Stomach (tissue), 9 donors: Measurements from ENCODE around the gene NTM. TPM values are rescaled to one million over a fixed set of nuclear protein-coding genes. Genes with fewer than 3 reads are reported as not detected.

Experiments
- DNase-seq, 2 donors: peaks; one replicate each; pipeline versions ENCODE4 v3.0.0 to v3.0.0-alpha.2; 2013 to 2019
- H3K27ac ChIP-seq, 5 donors: fragments of 200-600 bp in 4 of 5; sonication (generic) in 4 of 5; one replicate each; pipeline ENCODE4 v1.5.1; 2013 to 2019; ENCODE audit warnings: mild to moderate bottlenecking in 1 of 5, moderate library complexity in 1 of 5
- H3K27me3 ChIP-seq, 3 donors: fragments of 200-600 bp; sonication (generic); one replicate each; pipeline ENCODE4 v1.5.1; 2017 to 2019; ENCODE audit warnings: mixed run types in 1 of 3
- H3K36me3 ChIP-seq, 4 donors: fragments of 200-600 bp; sonication (generic); 1 replicate in 3 of 4; 2 replicates in 1 of 4; pipeline ENCODE4 v1.5.1; 2016 to 2019
- H3K4me1 ChIP-seq, 4 donors: fragments of 200-600 bp; sonication (generic); one replicate each; pipeline ENCODE4 v1.5.1; 2016 to 2019
- H3K4me3 ChIP-seq, 4 donors: fragments of 200-600 bp; sonication (generic) in 3 of 4; one replicate each; pipeline ENCODE4 v1.5.1; 2016 to 2019; ENCODE audit warnings: mild to moderate bottlenecking in 1 of 4
- H3K9me3 ChIP-seq, 4 donors: fragments of 200-600 bp; sonication (generic); one replicate each; pipeline ENCODE4 v1.5.1; 2016 to 2019
- EP300 ChIP-seq: sonication (generic); formaldehyde crosslinking; IDR thresholded peaks from one replicate; pipeline ENCODE4 v1.6.1; 2017; ENCODE audit warnings: antibody characterized with exemption
- POLR2A ChIP-seq, 4 donors: fragments of 450-650 bp; IDR thresholded peaks; one replicate each; pipeline ENCODE4 v1.6.1; 2016; ENCODE audit warnings: antibody characterized with exemption in 4 of 4, control low read depth in 2 of 4, mild to moderate bottlenecking in 1 of 4, moderate library complexity in 1 of 4
- POLR2AphosphoS5 ChIP-seq, 3 donors: sonication (generic); formaldehyde crosslinking; IDR thresholded peaks; one replicate each; pipeline ENCODE4 v1.6.1; 2016; ENCODE audit warnings: antibody characterized with exemption in 3 of 3
- WGBS, 5 donors: extraction: QIAGEN DNeasy Blood & Tissue Kit in 3 of 5; methylation state at CpG; one replicate each; pipeline versions ENCODE4 v1.1.5 to v1.1.7; 2013 to 2018; 5-methylcytosine and 5-hydroxymethylcytosine counted together
- intact Hi-C: fragments of 100-400 bp; cut with DNase I; formaldehyde crosslinking; loops from one replicate; pipeline ENCODE4 v1.15.1; 2023; ENCODE audit warnings: low total_unique reads
- polyA plus RNA-seq, 3 donors: library from polyadenylated mRNA; stranded (reverse); fragments of 200-250 nt; gene quantifications; one replicate each; pipeline ENCODE4 v1.2.3, GENCODE V29; 2013
- total RNA-seq, 5 donors: library from RNA; depleted of rRNA; stranded (reverse); fragments of >200 nt; gene quantifications; one replicate each; pipeline versions ENCODE4 v1.1.0 to v1.2.3, GENCODE V29; 2014 to 2016
- TF ChIP-seq, protein P1 (sequence below), 7 experiments: fragments of 450-650 bp in 4 of 7; fragments of 200-600 bp in 3 of 7; sonication (generic) in 3 of 7; IDR thresholded peaks; one replicate each; pipeline ENCODE4 v1.5.1; 2016 to 2019; ENCODE audit warnings: antibody characterized with exemption in 7 of 7, control low read depth in 2 of 7, mild to moderate bottlenecking in 1 of 7
- donor health status: healthy with polysubstance abuse.
- donor health status: Bipolar disorder and iron deficiency.
- donor health status: healthy.

Gene NTM
- total and polyA plus RNA-seq, 8 donors: 0.50 to 8.4 (median 1.3) TPM; not detected in 3

DNA sequence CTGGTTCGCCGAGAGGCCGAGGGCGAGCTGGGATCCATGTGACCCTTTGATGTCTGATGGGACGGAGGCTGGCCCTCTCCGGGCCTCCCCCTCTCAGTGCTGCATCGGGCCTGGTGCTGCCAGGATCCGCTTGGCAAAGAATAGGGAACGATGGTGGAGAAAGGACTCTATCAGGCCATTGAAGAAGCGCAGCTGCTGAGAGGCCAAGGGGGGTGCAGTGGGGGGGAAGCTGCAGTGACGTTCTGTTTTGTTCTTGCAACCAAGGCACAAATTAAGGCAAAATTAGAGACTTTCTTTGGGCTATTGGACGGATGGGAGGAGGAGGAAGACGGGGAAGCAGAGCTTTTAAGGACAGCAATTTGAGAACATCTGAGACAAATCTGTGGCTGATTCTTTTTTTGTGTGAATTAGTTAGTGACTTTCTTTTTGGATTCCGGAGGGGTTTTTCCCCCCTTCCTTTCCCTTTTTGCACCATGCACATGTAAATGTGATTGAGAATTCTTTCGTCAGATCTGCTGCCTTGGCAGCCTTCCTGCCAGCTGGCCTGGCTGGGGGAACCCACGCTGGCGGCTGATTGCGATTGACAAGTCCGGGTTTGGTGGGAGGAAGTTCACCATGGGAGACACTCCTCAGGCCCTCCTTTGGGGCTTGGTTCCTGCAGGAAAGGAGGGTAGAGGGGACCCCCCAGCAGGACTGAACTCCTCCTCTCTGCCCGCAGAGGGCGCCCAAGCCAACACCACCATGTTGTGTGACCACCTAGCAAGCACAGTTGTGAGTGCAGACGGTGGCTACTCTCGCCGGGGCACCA is 214.6 kb downstream of the NTM start:
- intact Hi-C loops: no loop called here
- WGBS, 5 donors: 53 to 68% (median 62%) methylated on average over 20 to 24 of the region's 24 CpGs
- Histone ChIP-seq H3K9me3 (peaks cover 0 to 18% (median 10%) of the 10 kb centered on the region in 4 donors), H3K4me1 (no peaks in the 10 kb centered on the region), H3K27ac (no peak overlapping the region), H3K27me3 (peaks cover 0 to 14% (median 0%) of the 10 kb centered on the region in 3 donors), H3K4me3 (no peak overlapping the region), H3K36me3 (no peaks in the 10 kb centered on the region)
- DNase-seq: peak in 1 of 2 donors; percentile 32
- TF ChIP-seq POLR2AphosphoS5 (IDR thresholded peaks at IDR 0.05): no peak
- TF ChIP-seq, protein P1, sequence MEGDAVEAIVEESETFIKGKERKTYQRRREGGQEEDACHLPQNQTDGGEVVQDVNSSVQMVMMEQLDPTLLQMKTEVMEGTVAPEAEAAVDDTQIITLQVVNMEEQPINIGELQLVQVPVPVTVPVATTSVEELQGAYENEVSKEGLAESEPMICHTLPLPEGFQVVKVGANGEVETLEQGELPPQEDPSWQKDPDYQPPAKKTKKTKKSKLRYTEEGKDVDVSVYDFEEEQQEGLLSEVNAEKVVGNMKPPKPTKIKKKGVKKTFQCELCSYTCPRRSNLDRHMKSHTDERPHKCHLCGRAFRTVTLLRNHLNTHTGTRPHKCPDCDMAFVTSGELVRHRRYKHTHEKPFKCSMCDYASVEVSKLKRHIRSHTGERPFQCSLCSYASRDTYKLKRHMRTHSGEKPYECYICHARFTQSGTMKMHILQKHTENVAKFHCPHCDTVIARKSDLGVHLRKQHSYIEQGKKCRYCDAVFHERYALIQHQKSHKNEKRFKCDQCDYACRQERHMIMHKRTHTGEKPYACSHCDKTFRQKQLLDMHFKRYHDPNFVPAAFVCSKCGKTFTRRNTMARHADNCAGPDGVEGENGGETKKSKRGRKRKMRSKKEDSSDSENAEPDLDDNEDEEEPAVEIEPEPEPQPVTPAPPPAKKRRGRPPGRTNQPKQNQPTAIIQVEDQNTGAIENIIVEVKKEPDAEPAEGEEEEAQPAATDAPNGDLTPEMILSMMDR (IDR thresholded peaks at IDR 0.05): no peak
- no peak for TF ChIP-seq EP300
- TF ChIP-seq POLR2A (IDR thresholded peaks at IDR 0.05): no peak

DNA sequence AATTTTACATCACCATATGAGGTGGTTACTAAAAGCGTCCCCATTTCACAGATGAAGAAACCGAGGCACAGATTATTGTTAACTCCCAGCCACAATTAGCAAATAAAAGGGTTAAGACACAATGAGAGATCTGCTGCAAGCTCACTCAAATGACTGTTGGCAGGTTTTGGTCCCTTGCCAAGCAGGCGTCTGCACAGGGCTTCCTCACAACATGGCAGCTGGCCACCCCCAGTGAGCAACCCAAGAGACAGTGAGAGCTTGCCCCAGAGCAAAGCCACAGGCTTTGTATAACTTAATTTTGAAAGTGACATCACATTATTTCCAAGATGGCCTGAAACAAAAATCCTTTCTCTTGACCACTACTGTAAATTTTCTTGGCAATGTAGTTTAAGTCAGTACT is 217.6 kb downstream of the NTM start:
- intact Hi-C loops: no loop called here
- TF ChIP-seq POLR2A (IDR thresholded peaks at IDR 0.05) (no peak), POLR2AphosphoS5 (IDR thresholded peaks at IDR 0.05) (no peak), EP300 (no peak)
- TF ChIP-seq, protein P1 (IDR thresholded peaks at IDR 0.05): no peak
- Histone ChIP-seq H3K27ac (no peak overlapping the region), H3K4me1 (no peaks in the 10 kb centered on the region), H3K4me3 (no peak overlapping the region), H3K9me3 (peaks cover 0 to 18% (median 10%) of the 10 kb centered on the region in 4 donors), H3K36me3 (no peaks in the 10 kb centered on the region), H3K27me3 (peaks cover 0 to 14% (median 0%) of the 10 kb centered on the region in 3 donors)
- WGBS, 5 donors: 69 to 81% (median 75%) methylated on average over 3 of the region's 3 CpGs
- no peak for DNase-seq

DNA sequence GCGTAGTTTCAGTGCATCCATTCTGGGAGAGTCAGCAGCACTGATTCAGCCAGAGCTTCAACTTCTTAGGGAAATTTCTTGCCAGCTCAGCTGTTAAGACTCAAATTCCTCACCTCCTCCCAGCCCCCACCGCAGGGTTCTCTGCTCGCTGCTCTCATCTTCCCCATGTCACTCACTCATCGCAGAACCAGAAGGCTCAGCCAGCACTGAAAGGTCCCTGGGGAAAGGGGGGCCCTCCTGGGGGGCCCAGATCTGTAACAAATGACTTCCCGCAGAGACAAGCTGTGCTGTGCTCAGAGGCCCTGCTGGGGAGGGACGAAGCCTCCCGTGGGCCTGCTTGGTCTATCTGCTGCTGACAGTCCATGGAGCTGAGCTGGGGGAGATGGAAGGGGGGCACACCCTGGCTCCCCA is 220.6 kb downstream of the NTM start:
- peaks cover 0 to 18% (median 8%) of the 10 kb centered on the region in 4 donors for H3K9me3 ChIP-seq
- no peaks in the 10 kb centered on the region for H3K36me3 ChIP-seq
- WGBS, 5 donors: 41 to 67% (median 55%) methylated on average over 4 to 7 of the region's 7 CpGs
- peak in 1 of 2 donors; percentile 45 for DNase-seq
- no peak overlapping the region for H3K27ac ChIP-seq
- H3K4me1 ChIP-seq: no peaks in the 10 kb centered on the region
- TF ChIP-seq EP300: no peak
- no peak for TF ChIP-seq POLR2AphosphoS5 (IDR thresholded peaks at IDR 0.05)
- no peak for TF ChIP-seq POLR2A (IDR thresholded peaks at IDR 0.05)
- TF ChIP-seq, protein P1 (IDR thresholded peaks at IDR 0.05): no peak
- peaks cover 0 to 16% (median 0%) of the 10 kb centered on the region in 3 donors for H3K27me3 ChIP-seq
- intact Hi-C loops: no loop called here
- H3K4me3 ChIP-seq: no peak overlapping the region

DNA sequence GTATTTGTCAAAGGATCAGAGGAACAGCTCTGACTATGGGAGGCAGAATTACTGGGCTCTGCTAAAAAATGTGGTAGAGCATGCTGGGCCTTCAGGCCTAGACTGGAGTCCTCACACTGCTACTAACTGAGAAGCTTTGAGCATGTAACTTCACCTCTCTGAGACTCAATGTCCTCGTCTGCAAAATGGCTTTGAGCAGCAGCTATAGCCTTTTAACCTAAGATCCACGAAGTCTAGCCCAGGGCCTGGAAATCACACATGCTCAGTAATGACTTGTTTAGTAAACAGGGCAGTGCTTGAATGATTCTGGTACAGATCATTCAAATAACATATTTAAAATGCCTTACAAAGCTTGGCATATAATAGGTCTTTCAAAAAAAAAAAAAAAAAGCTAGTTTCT is 221.7 kb downstream of the NTM start:
- peaks cover 0 to 10% (median 0%) of the 10 kb centered on the region in 3 donors for H3K27me3 ChIP-seq
- WGBS, 5 donors: 35 to 67% (median 57%) methylated on average over 2 of the region's 2 CpGs
- no peak for TF ChIP-seq EP300
- no peak for TF ChIP-seq POLR2A (IDR thresholded peaks at IDR 0.05)
- TF ChIP-seq POLR2AphosphoS5 (IDR thresholded peaks at IDR 0.05): no peak
- TF ChIP-seq, protein P1 (IDR thresholded peaks at IDR 0.05): no peak

More for the DNA sequence above, 221.7 kb downstream of the NTM start:
- Histone ChIP-seq H3K27ac (no peak overlapping the region), H3K9me3 (peaks cover 0 to 10% (median 3%) of the 10 kb centered on the region in 4 donors), H3K4me3 (no peak overlapping the region), H3K36me3 (no peaks in the 10 kb centered on the region), H3K4me1 (no peaks in the 10 kb centered on the region)
- no peak for DNase-seq
- intact Hi-C loops: no loop called here
